Lung (tissue), 12 donors: ENCODE data around the gene NT5C2. TPM values are rescaled to one million over a fixed set of nuclear protein-coding genes. Genes with fewer than 3 reads are reported as not detected.

Experiments
- ATAC-seq: fragments of 200-7000 bp; cut with Tn5 transposase; one replicate; pipeline ENCODE4 v1.9.1; 2020; ENCODE audit warnings: moderate number of reproducible peaks; ENCODE audit not compliant: insufficient read depth, low FRiP score
- DNase-seq, 3 donors: peaks; one replicate each; pipeline ENCODE4 v3.0.0-alpha.2; 2013 to 2017
- H3K27ac ChIP-seq, 2 donors: one replicate each; pipeline ENCODE4 v1.5.1; 2013; ENCODE audit warnings: mild to moderate bottlenecking in 2 of 2, moderate library complexity in 2 of 2, control low read depth in 1 of 2, inconsistent platforms in 1 of 2, low read depth in 1 of 2, low read length in 1 of 2
- H3K27me3 ChIP-seq, 3 donors: one replicate each; pipeline ENCODE4 v1.5.1; 2013; ENCODE audit warnings: low read length in 2 of 3; ENCODE audit not compliant: control insufficient read depth in 3 of 3, insufficient read depth in 3 of 3
- H3K36me3 ChIP-seq, 4 donors: one replicate each; pipeline ENCODE4 v1.5.1; 2013; ENCODE audit warnings: low read length in 4 of 4, mild to moderate bottlenecking in 1 of 4, moderate library complexity in 1 of 4; ENCODE audit not compliant: control insufficient read depth in 4 of 4, insufficient read depth in 4 of 4
- H3K4me1 ChIP-seq, 5 donors: one replicate each; pipeline ENCODE4 v1.5.1; 2013; ENCODE audit warnings: low read length in 5 of 5, mild to moderate bottlenecking in 2 of 5, moderate library complexity in 1 of 5; ENCODE audit not compliant: control insufficient read depth in 5 of 5, insufficient read depth in 5 of 5
- H3K4me3 ChIP-seq: one replicate; pipeline ENCODE4 v1.5.1; 2013; ENCODE audit warnings: mild to moderate bottlenecking, control low read depth, moderate library complexity
- H3K9ac ChIP-seq, 2 donors: one replicate each; pipeline ENCODE4 v1.5.1; 2013; ENCODE audit warnings: low read length in 2 of 2, control low read depth in 1 of 2; ENCODE audit not compliant: insufficient read depth in 1 of 2
- H3K9me3 ChIP-seq, 4 donors: one replicate each; pipeline ENCODE4 v1.5.1; 2013; ENCODE audit warnings: low read length in 3 of 4, mild to moderate bottlenecking in 1 of 4, moderate library complexity in 1 of 4; ENCODE audit not compliant: control insufficient read depth in 4 of 4, insufficient read depth in 3 of 4
- CTCF ChIP-seq: IDR thresholded peaks from 2 replicates; pipeline ENCODE4 v1.5.1; 2012; ENCODE audit warnings: mild to moderate bottlenecking; ENCODE audit errors: control extremely low read depth, extremely low read depth
- WGBS, 2 donors: extraction: QIAGEN DNeasy Blood & Tissue Kit; methylation state at CpG; one replicate each; pipeline ENCODE4 v1.1.7; 2013; 5-methylcytosine and 5-hydroxymethylcytosine counted together
- polyA plus RNA-seq, 2 donors: library from polyadenylated mRNA; stranded (reverse); fragments of 200-250 nt; gene quantifications; one replicate each; pipeline ENCODE4 v1.2.1, GENCODE V29; 2013
- total RNA-seq, 2 donors: library from RNA; depleted of rRNA in 1 of 2; stranded (reverse); fragments of >200 nt in 1 of 2; gene quantifications; one replicate each; pipeline ENCODE4 v1.2.1, GENCODE V29; 2014 to 2021
- donor health status: control.
- donor health status: control.
- donor health status: Bipolar disorder and iron deficiency.
- donor health status: healthy.
- donor health status: DM: yes; HTN: yes; CAD: no.

NT5C2 gene
- total and polyA plus RNA-seq, 4 donors = 32.1 to 178 (median 64.5) TPM

DNA sequence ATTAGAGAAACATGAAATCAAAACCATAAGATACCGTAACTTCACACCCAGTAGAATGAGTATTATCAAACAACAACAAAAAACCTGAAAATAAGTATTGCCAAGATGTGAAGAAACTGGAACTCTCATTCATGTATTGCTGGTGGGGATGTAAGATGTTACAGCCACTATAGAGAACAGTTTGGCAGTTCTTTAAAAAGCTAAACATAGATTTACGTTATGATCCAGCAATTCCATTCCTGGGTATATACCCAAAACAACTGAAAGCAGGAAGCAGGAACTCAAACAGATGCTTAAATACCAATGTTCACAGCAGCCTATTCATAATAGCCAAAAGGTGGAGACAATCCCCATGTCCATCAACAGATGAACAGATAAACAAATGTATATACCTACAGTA, 72.5 kb downstream of the NT5C2 start:
- Histone ChIP-seq H3K27ac (no peak overlapping the region), H3K27me3 (no peaks in the 10 kb centered on the region), H3K4me1 (peaks cover 0 to 18% (median 0%) of the 10 kb centered on the region in 5 donors), H3K9me3 (no peaks in the 10 kb centered on the region), H3K36me3 (peaks cover 0 to 6% (median 1%) of the 10 kb centered on the region in 4 donors), H3K9ac (no peak overlapping the region), H3K4me3 (no peak overlapping the region)
- ATAC-seq (no peak), DNase-seq (peak in 1 of 3 donors; percentile 38)
- TF ChIP-seq CTCF = no peak
- 72 to 77% methylated on average over 2 of the region's 2 CpGs for WGBS, 2 donors

GRCh38 chr10:103117247-103117646, 75.8 kb downstream of the NT5C2 start:
- Histone ChIP-seq H3K4me3 (no peak overlapping the region), H3K9me3 (no peaks in the 10 kb centered on the region), H3K27me3 (no peaks in the 10 kb centered on the region), H3K4me1 (peaks cover 0 to 14% (median 2%) of the 10 kb centered on the region in 5 donors), H3K9ac (no peak overlapping the region), H3K36me3 (peaks cover 0 to 1% (median 0%) of the 10 kb centered on the region in 4 donors), H3K27ac (no peak overlapping the region)
- ATAC-seq (no peak), DNase-seq (no peak)
- no peak for TF ChIP-seq CTCF
- WGBS, 2 donors = 88 to 96% methylated on average over 2 of the region's 2 CpGs

GRCh38 chr10:103114876-103115275, 78.2 kb downstream of the NT5C2 start:
- peaks cover 0 to 1% (median 0%) of the 10 kb centered on the region in 4 donors for H3K36me3 ChIP-seq
- WGBS, 2 donors = 97 to 98% methylated on average over 6 of the region's 6 CpGs
- H3K9me3 ChIP-seq = no peaks in the 10 kb centered on the region
- H3K4me1 ChIP-seq = peaks cover 0 to 24% (median 9%) of the 10 kb centered on the region in 5 donors
- no peak overlapping the region for H3K27ac ChIP-seq
- no peak for ATAC-seq
- H3K4me3 ChIP-seq = no peak overlapping the region
- TF ChIP-seq CTCF = no peak
- DNase-seq = no peak
- H3K27me3 ChIP-seq = no peaks in the 10 kb centered on the region
- H3K9ac ChIP-seq = no peak overlapping the region
